Measurements from ENCODE around the gene GPR155. TPM values are rescaled to one million over a fixed set of nuclear protein-coding genes. Genes with fewer than 3 reads are reported as not detected.
"Not testable (repeated sequence)": the region's sequence is repeated elsewhere in the genome, so short reads cannot be mapped to it uniquely, and the experiment has no call there.

GPR155 gene
- total and polyA plus RNA-seq, 2 experiments from 2014 or later = 1.2 to 1.3 TPM

DNA sequence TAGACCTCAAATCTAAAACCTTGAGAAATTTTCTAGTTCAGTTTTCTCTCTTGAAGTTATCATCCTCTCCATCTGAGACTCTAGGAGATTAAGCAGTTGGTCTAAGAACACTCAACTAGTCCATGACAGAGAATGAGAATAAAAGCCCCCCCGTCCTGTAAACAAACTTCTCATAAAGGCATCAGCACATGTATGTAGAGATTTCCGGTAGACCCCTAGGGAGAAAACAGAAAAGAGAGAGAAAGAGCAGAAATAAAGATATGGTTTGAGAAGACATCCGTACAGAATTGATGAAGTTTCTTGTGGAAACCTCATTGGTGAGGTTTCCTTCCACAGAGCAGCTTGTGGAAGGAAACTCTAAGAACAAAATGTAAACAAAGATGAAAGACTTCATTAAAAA lies 3.2 kb upstream of the GPR155 start (continued):
- TF ChIP-seq, protein P1, sequence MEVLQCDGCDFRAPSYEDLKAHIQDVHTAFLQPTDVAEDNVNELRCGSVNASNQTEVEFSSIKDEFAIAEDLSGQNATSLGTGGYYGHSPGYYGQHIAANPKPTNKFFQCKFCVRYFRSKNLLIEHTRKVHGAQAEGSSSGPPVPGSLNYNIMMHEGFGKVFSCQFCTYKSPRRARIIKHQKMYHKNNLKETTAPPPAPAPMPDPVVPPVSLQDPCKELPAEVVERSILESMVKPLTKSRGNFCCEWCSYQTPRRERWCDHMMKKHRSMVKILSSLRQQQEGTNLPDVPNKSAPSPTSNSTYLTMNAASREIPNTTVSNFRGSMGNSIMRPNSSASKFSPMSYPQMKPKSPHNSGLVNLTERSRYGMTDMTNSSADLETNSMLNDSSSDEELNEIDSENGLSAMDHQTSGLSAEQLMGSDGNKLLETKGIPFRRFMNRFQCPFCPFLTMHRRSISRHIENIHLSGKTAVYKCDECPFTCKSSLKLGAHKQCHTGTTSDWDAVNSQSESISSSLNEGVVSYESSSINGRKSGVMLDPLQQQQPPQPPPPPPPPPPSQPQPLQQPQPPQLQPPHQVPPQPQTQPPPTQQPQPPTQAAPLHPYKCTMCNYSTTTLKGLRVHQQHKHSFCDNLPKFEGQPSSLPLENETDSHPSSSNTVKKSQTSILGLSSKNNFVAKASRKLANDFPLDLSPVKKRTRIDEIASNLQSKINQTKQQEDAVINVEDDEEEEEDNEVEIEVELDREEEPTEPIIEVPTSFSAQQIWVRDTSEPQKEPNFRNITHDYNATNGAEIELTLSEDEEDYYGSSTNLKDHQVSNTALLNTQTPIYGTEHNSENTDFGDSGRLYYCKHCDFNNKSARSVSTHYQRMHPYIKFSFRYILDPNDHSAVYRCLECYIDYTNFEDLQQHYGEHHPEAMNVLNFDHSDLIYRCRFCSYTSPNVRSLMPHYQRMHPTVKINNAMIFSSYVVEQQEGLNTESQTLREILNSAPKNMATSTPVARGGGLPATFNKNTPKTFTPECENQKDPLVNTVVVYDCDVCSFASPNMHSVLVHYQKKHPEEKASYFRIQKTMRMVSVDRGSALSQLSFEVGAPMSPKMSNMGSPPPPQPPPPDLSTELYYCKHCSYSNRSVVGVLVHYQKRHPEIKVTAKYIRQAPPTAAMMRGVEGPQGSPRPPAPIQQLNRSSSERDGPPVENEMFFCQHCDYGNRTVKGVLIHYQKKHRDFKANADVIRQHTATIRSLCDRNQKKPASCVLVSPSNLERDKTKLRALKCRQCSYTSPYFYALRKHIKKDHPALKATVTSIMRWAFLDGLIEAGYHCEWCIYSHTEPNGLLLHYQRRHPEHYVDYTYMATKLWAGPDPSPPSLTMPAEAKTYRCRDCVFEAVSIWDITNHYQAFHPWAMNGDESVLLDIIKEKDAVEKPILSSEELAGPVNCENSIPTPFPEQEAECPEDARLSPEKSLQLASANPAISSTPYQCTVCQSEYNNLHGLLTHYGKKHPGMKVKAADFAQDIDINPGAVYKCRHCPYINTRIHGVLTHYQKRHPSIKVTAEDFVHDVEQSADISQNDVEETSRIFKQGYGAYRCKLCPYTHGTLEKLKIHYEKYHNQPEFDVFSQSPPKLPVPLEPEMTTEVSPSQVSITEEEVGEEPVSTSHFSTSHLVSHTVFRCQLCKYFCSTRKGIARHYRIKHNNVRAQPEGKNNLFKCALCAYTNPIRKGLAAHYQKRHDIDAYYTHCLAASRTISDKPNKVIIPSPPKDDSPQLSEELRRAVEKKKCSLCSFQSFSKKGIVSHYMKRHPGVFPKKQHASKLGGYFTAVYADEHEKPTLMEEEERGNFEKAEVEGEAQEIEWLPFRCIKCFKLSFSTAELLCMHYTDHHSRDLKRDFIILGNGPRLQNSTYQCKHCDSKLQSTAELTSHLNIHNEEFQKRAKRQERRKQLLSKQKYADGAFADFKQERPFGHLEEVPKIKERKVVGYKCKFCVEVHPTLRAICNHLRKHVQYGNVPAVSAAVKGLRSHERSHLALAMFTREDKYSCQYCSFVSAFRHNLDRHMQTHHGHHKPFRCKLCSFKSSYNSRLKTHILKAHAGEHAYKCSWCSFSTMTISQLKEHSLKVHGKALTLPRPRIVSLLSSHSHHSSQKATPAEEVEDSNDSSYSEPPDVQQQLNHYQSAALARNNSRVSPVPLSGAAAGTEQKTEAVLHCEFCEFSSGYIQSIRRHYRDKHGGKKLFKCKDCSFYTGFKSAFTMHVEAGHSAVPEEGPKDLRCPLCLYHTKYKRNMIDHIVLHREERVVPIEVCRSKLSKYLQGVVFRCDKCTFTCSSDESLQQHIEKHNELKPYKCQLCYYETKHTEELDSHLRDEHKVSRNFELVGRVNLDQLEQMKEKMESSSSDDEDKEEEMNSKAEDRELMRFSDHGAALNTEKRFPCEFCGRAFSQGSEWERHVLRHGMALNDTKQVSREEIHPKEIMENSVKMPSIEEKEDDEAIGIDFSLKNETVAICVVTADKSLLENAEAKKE (CRISPR knock-in tag; IDR thresholded peaks at IDR 0.05) = no peak

DNA sequence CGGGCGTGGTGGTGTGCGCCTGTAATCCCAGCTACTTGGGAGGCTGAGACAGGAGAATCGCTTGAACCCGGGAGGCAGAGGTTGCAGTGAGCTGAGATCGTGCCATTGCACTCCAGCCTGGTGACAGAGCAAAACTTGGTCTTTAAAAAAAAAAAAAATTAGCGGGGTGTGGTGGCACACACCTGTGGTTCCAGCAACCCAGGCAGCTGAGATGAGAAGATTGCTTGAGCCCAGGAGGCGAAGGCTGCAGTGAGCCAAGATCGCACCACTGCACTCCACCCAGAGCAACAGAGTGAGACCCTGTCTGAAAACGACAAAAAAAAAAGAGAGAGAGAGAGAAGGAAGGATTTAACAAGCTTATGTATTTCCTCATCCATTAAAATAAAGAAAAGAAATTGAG lies 2.7 kb upstream of the GPR155 start:
- H4K20me1 ChIP-seq (replicated peaks; ENCODE audit: insufficient read depth); H3K4me2 ChIP-seq; H3K27ac Mint-ChIP-seq; H3K79me2 ChIP-seq (replicated peaks; ENCODE audit: insufficient read depth); H3K4me1 Mint-ChIP-seq; H3K36me3 Mint-ChIP-seq (ENCODE audit: low read depth); H3K9me2 ChIP-seq (ENCODE audit: insufficient read depth); H3K4me3 ChIP-seq; H3K36me3 ChIP-seq (ENCODE audit: insufficient read depth); H3K4me1 ChIP-seq (ENCODE audit: insufficient read depth); H3F3A ChIP-seq (replicated peaks; ENCODE audit: low read depth); H2AFZ ChIP-seq; H3K4me3 Mint-ChIP-seq; DNase-seq (ENCODE audit: low spot score); H3K27ac ChIP-seq (ENCODE audit: low read depth); ATAC-seq; H3K9me3 Mint-ChIP-seq: not testable (repeated sequence)
- H3K27me3 Mint-ChIP-seq (ENCODE audit: insufficient read depth, low read depth, poor library complexity) = peaks cover 16% of the 10 kb centered on the region
- peaks cover 21% of the 10 kb centered on the region for H3K27me3 ChIP-seq (ENCODE audit: insufficient read depth)

DNA sequence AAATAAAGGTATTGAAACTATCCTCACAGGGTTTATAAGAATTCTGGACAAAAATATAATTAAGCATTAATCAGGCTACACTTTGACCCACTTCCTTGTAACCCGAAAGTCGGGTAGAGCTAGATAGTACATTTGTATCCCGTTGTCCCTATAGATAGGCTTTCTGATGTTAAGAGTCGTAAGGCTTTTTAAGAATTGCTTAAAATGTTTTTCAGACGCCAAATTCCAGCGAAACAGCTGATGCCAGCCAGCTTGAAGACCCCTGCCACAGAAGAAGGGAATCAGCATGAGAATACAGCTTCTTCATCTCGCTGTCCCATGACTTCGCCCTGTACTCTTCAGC lies 962 bp upstream of the GPR155 start:
- Histone ChIP-seq H2AFZ (peak overlapping the region; percentile 70), H3K79me2 (replicated peaks; ENCODE audit: insufficient read depth) (no peaks in the 10 kb centered on the region)
- ATAC-seq = no peak

More for the DNA sequence above, 962 bp upstream of the GPR155 start:
- no peaks in the 10 kb centered on the region; the same call in 1 of the 2 replicates for H3K4me1 ChIP-seq (ENCODE audit: insufficient read depth)
- Mint-ChIP-seq H3K4me1 (peaks cover 5% of the 10 kb centered on the region), H3K4me3 (peak overlapping the region; percentile 85), H3K36me3 (ENCODE audit: low read depth) (no peaks in the 10 kb centered on the region), H3K9me3 (no peaks in the 10 kb centered on the region; the same call in 2 of the 3 replicates), H3K27ac (no peak overlapping the region; the same call in 1 of the 2 replicates), H3K27me3 (ENCODE audit: insufficient read depth, low read depth, poor library complexity) (peaks cover 16% of the 10 kb centered on the region)
- TF ChIP-seq POLR2AphosphoS5 (IDR thresholded peaks at IDR 0.05; ENCODE audit: low read depth) = no peak
- TF ChIP-seq, protein P2, sequence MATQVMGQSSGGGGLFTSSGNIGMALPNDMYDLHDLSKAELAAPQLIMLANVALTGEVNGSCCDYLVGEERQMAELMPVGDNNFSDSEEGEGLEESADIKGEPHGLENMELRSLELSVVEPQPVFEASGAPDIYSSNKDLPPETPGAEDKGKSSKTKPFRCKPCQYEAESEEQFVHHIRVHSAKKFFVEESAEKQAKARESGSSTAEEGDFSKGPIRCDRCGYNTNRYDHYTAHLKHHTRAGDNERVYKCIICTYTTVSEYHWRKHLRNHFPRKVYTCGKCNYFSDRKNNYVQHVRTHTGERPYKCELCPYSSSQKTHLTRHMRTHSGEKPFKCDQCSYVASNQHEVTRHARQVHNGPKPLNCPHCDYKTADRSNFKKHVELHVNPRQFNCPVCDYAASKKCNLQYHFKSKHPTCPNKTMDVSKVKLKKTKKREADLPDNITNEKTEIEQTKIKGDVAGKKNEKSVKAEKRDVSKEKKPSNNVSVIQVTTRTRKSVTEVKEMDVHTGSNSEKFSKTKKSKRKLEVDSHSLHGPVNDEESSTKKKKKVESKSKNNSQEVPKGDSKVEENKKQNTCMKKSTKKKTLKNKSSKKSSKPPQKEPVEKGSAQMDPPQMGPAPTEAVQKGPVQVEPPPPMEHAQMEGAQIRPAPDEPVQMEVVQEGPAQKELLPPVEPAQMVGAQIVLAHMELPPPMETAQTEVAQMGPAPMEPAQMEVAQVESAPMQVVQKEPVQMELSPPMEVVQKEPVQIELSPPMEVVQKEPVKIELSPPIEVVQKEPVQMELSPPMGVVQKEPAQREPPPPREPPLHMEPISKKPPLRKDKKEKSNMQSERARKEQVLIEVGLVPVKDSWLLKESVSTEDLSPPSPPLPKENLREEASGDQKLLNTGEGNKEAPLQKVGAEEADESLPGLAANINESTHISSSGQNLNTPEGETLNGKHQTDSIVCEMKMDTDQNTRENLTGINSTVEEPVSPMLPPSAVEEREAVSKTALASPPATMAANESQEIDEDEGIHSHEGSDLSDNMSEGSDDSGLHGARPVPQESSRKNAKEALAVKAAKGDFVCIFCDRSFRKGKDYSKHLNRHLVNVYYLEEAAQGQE (IDR thresholded peaks at IDR 0.05; ENCODE audit: unreplicated experiment) = no peak
- H3K36me3 ChIP-seq (ENCODE audit: insufficient read depth) = no peaks in the 10 kb centered on the region
- peak overlapping the region; percentile 56 for H3K4me3 ChIP-seq
- peak overlapping the region; percentile 77 for H3K4me2 ChIP-seq
- peaks cover 6% of the 10 kb centered on the region; the same call in 1 of the 2 replicates for H3K9me2 ChIP-seq (ENCODE audit: insufficient read depth)
- no peaks in the 10 kb centered on the region for H4K20me1 ChIP-seq (replicated peaks; ENCODE audit: insufficient read depth)
- H3F3A ChIP-seq (replicated peaks; ENCODE audit: low read depth) = no peaks in the 10 kb centered on the region
- H3K27ac ChIP-seq (ENCODE audit: low read depth) = no peak overlapping the region
- peaks cover 22% of the 10 kb centered on the region for H3K27me3 ChIP-seq (ENCODE audit: insufficient read depth)
- no peak for DNase-seq (ENCODE audit: low spot score)
